GM12878 (cell line): ENCODE data around the gene PDS5A. TPM values are rescaled to one million over a fixed set of nuclear protein-coding genes. Genes with fewer than 3 reads are reported as not detected.
"Not testable (repeated sequence)": the region's sequence is repeated elsewhere in the genome, so short reads cannot be mapped to it uniquely, and the experiment has no call there.

Experiments used
- ATAC-seq: fragments of 200-7000 bp; cut with Tn5 transposase; 3 replicates; pipeline ENCODE4 v1.9.1; 2020; ENCODE audit warnings: mild to moderate bottlenecking, moderate library complexity
- BruUV-seq: library from RNA; stranded (reverse); fragments of 400-500 nt; replicated peaks from 2 replicates; lab custom pipeline; 2021; lab: Mats Ljungman, UMichigan
- CTCF ChIA-PET: fragments of 300-600 bp; sonication (Branson Sonifier 250); formaldehyde crosslinking; extraction: SDS; loops from one replicate; lab custom pipeline; 2021; ENCODE audit warnings: inconsistent platforms; lab: Yijun Ruan, JAX
- POLR2A ChIA-PET: fragments of 350-600 bp; formaldehyde crosslinking; extraction: SDS; loops from one replicate; lab custom pipeline; 2021; ENCODE audit warnings: inconsistent platforms; lab: Charles Lee
- RAD21 ChIA-PET: fragments of 300-600 bp; sonication (Branson Sonifier 250); formaldehyde crosslinking; loops from one replicate; lab custom pipeline; 2023; ENCODE audit warnings: antibody characterized with exemption; ENCODE audit not compliant: unreplicated experiment; lab: Charles Lee
- SMC1A ChIA-PET: fragments of 300-600 bp; sonication (Branson Sonifier 250); formaldehyde crosslinking; loops from one replicate; lab custom pipeline; 2023; ENCODE audit not compliant: unreplicated experiment, uncharacterized antibody; lab: Charles Lee
- DNase-seq: peaks from one replicate; pipeline ENCODE4 v3.0.0-alpha.2; 2011; ENCODE audit warnings: low read depth, low spot score
- FAIRE-seq: peaks from 3 replicates; lab custom pipeline; 2011; peaks lifted over from hg19 to GRCh38; lab: Jason Lieb, UNC
- H2AFZ ChIP-seq: 2 replicates; pipeline ENCODE4 v1.6.0; 2011; ENCODE audit warnings: low read depth, low read length, control low read depth; ENCODE audit not compliant: control insufficient read depth
- H3K27ac ChIP-seq: 2 replicates; pipeline ENCODE4 v1.5.1; 2011; ENCODE audit warnings: control low read depth; ENCODE audit not compliant: control insufficient read depth, insufficient read depth
- H3K27me3 ChIP-seq, 2 experiments: replicated peaks in 1 of 2; 2 replicates each; pipeline versions ENCODE4 v1.6.0 to v1.6.1; 2011; ENCODE audit warnings: low read length in 1 of 2; ENCODE audit not compliant: control insufficient read depth in 2 of 2, insufficient read depth in 2 of 2
- H3K36me3 ChIP-seq, 2 experiments: 2 replicates each; pipeline ENCODE4 v1.5.1; 2011; ENCODE audit warnings: low read length in 1 of 2; ENCODE audit not compliant: control insufficient read depth in 2 of 2, insufficient read depth in 2 of 2
- H3K4me1 ChIP-seq: 2 replicates; pipeline ENCODE4 v1.6.1; 2011; ENCODE audit warnings: mild to moderate bottlenecking, low read length, moderate library complexity, mixed read lengths; ENCODE audit not compliant: control insufficient read depth, insufficient read depth
- H3K4me2 ChIP-seq: 2 replicates; pipeline ENCODE4 v1.6.0; 2011; ENCODE audit warnings: control low read depth; ENCODE audit not compliant: control insufficient read depth, insufficient read depth
- H3K4me3 ChIP-seq: fragments of 200-600 bp; sonication (generic); 2 replicates; pipeline ENCODE4 v1.5.1; 2016
- H3K79me2 ChIP-seq: 2 replicates; pipeline ENCODE4 v1.6.0; 2011; ENCODE audit warnings: low read length; ENCODE audit not compliant: control insufficient read depth, insufficient read depth
- H3K9ac ChIP-seq: 2 replicates; pipeline ENCODE4 v1.8.0; 2011; ENCODE audit warnings: low read length, control low read depth, mixed read lengths; ENCODE audit not compliant: control insufficient read depth, insufficient read depth
- H3K9me3 ChIP-seq: replicated peaks from 3 replicates; pipeline ENCODE4 v1.5.1; 2011; ENCODE audit warnings: mild to moderate bottlenecking, low read length; ENCODE audit not compliant: control insufficient read depth, insufficient read depth
- H4K20me1 ChIP-seq: 2 replicates; pipeline ENCODE4 v1.6.0; 2011; ENCODE audit not compliant: control insufficient read depth, insufficient read depth
- BCL3 ChIP-seq: IDR thresholded peaks from 2 replicates; pipeline ENCODE4 v1.6.1; 2011; ENCODE audit warnings: borderline replicate concordance, low read depth, mild to moderate bottlenecking, moderate library complexity, low read length; ENCODE audit not compliant: insufficient read depth, poor library complexity, severe bottlenecking
- FOXM1 ChIP-seq: IDR thresholded peaks from 2 replicates; pipeline ENCODE4 v1.6.1; 2012; ENCODE audit warnings: low read depth, mild to moderate bottlenecking, inconsistent platforms, low read length, moderate library complexity
- HDAC6 ChIP-seq: fragments of 200-600 bp; sonication (generic); IDR thresholded peaks from one replicate; pipeline ENCODE4 v1.8.0; 2017; ENCODE audit warnings: antibody characterized with exemption; ENCODE audit not compliant: unreplicated experiment
- HDGF ChIP-seq: fragments of 450-650 bp; IDR thresholded peaks from 2 replicates; pipeline ENCODE4 v1.6.1; 2016; ENCODE audit warnings: antibody characterized with exemption
- MXI1 ChIP-seq: fragments of 150-350 bp; IDR thresholded peaks from 2 replicates; pipeline ENCODE4 v1.6.1; 2011; ENCODE audit warnings: low read depth, mild to moderate bottlenecking, inconsistent platforms, low read length, improper control_type of control experiment
- PKNOX1 ChIP-seq: fragments of 450-650 bp; IDR thresholded peaks from 2 replicates; pipeline ENCODE4 v1.6.1; 2016; ENCODE audit warnings: mild to moderate bottlenecking
- ZBTB4 ChIP-seq: fragments of 450-650 bp; formaldehyde crosslinking; IDR thresholded peaks from 2 replicates; pipeline ENCODE4 v1.4.0; 2022; ENCODE audit warnings: mild to moderate bottlenecking, moderate library complexity
- WGBS: methylation state at CpG from one replicate; pipeline ENCODE4 v1.1.6; 2016; ENCODE audit warnings: low lambda C conversion rate; ENCODE audit not compliant: insufficient replicate concordance, insufficient coverage; ENCODE audit errors: missing lambda C conversion rate; 5-methylcytosine and 5-hydroxymethylcytosine counted together
- in situ Hi-C: fragments of 300-500 bp; cut with MboI; formaldehyde crosslinking; loops from 9 replicates; pipeline ENCODE4 v1.14.3; 2018; ENCODE audit warnings: mixed read lengths
- intact Hi-C: fragments of 100-400 bp; cut with micrococcal nuclease; formaldehyde crosslinking; loops from one replicate; pipeline ENCODE4 v1.14.2; 2022; ENCODE audit not compliant: unreplicated experiment
- polyA plus RNA-seq, 11 experiments: library from polyadenylated mRNA; depleted of rRNA in 4 of 11; unstranded in 6 of 11; stranded (reverse) in 5 of 11; fragments of >200 nt; fragmentation: Nextera tagmentation in 4 of 11; fragmentation: Illumina TruSeq in 1 of 11; extraction: Ambion mirVana in 4 of 11; extraction: Trizol in 1 of 11; gene quantifications; 1 replicate in 1 of 11; 2 replicates in 10 of 11; pipeline versions ENCODE4 v1.2.1 to v1.2.3, GENCODE V29; 2011 to 2016; ENCODE audit warnings: inconsistent platforms in 2 of 11, missing spikeins in 2 of 11, low read depth in 1 of 11
- total RNA-seq, 4 experiments: library from RNA; depleted of rRNA in 3 of 4; stranded (reverse); fragments of >200 nt in 3 of 4; fragmentation: Illumina TruSeq in 1 of 4; extraction: Trizol in 1 of 4; gene quantifications; 2 replicates each; pipeline versions ENCODE4 v1.2.1 to v1.2.3, GENCODE V29; 2013 to 2021

The PDS5A gene
- total and polyA plus RNA-seq, 10 of the 15 experiments (the other 5 are each of a cell fraction or from before 2014, with no cell fraction given) = 13.7 to 69.7 (median 52.3) TPM

GRCh38 chr4:39785083-39785482 is 192.6 kb downstream of the PDS5A start:
- no peak for DNase-seq
- CTCF ChIA-PET = no interaction called here
- Histone ChIP-seq H3K27me3 (no peaks in the 10 kb centered on the region), H3K79me2 (no peaks in the 10 kb centered on the region), H3K27ac (no peak overlapping the region)
- TF ChIP-seq PKNOX1 = no peak
- no peak for TF ChIP-seq HDAC6
- no peak for TF ChIP-seq FOXM1
- TF ChIP-seq ZBTB4 (CRISPR knock-in tag) = no peak
- TF ChIP-seq BCL3 = no peak
- TF ChIP-seq MXI1 = no peak
- no peak for TF ChIP-seq HDGF
- TF ChIP-seq, all 136 proteins: peak for 0
- FAIRE-seq (no peak), ATAC-seq (no peak)
- no peaks in the 10 kb centered on the region for H4K20me1 ChIP-seq
- POLR2A ChIA-PET = no interaction called here
- BruUV-seq = no TSS peak
- no peak overlapping the region for H3K4me3 ChIP-seq
- RAD21 ChIA-PET = no interaction called here
- no peak overlapping the region for H3K9ac ChIP-seq
- no peak overlapping the region for H3K4me2 ChIP-seq
- no peaks in the 10 kb centered on the region; a peak in 1 of 4 replicates for H3K36me3 ChIP-seq
- H2AFZ ChIP-seq = no peak overlapping the region
- in situ Hi-C loops = no loop called here
- SMC1A ChIA-PET = no interaction called here
- no peaks in the 10 kb centered on the region for H3K9me3 ChIP-seq
- intact Hi-C loops = loop anchor here (10.0 kb wide), 1 partner anchor 320 kb away; no protein-coding TSS in a partner anchor
- WGBS = 100% methylated on average over 1 of the region's 1 CpG
- H3K4me1 ChIP-seq = no peaks in the 10 kb centered on the region

- H3K4me1 ChIP-seq, H4K20me1 ChIP-seq, RAD21 ChIA-PET, BruUV-seq, H3K9me3 ChIP-seq, H2AFZ ChIP-seq, H3K4me3 ChIP-seq, H3K27me3 ChIP-seq, SMC1A ChIA-PET, DNase-seq, H3K4me2 ChIP-seq, in situ Hi-C loops, CTCF ChIA-PET, ATAC-seq, H3K9ac ChIP-seq, H3K36me3 ChIP-seq, H3K27ac ChIP-seq, H3K79me2 ChIP-seq: not testable (repeated sequence)
- intact Hi-C loops = loop anchor here (10.0 kb wide), 1 partner anchor 317 kb away; no protein-coding TSS in a partner anchor
- POLR2A ChIA-PET = interaction anchor here (0.5 kb wide), 1 partner anchor 153 kb away, joined by 5 read pairs; no protein-coding TSS in a partner anchor
- peak; percentile 47 for FAIRE-seq
- 93% methylated on average over 2 of the region's 2 CpGs for WGBS
Observed at GRCh38 chr4:39781988-39782387, 195.7 kb downstream of the PDS5A start.
